ENCODE measurements around the gene CAPG. TPM values are rescaled to one million over a fixed set of nuclear protein-coding genes. Genes with fewer than 3 reads are reported as not detected.

CAPG gene
- total RNA-seq, 1 donor from 2014 or later: 555 TPM

- H3K27me3 ChIP-seq (ENCODE audit: low read depth): no peaks in the 10 kb centered on the region
- no peaks in the 10 kb centered on the region for H3K4me1 ChIP-seq
- no peaks in the 10 kb centered on the region for H3K9me3 ChIP-seq
- no peaks in the 10 kb centered on the region for H3K36me3 ChIP-seq
- TF ChIP-seq CTCF (IDR thresholded peaks at IDR 0.05): no peak
- DNase-seq (no peak), ATAC-seq (no peak)
- no peak overlapping the region for H3K4me3 ChIP-seq
- H3K27ac ChIP-seq: no peak overlapping the region
- intact Hi-C loops (cut with DNase I): no loop called here
Measured at GRCh38 chr2:85447222-85447585, 37.0 kb upstream of the CAPG start.

DNA sequence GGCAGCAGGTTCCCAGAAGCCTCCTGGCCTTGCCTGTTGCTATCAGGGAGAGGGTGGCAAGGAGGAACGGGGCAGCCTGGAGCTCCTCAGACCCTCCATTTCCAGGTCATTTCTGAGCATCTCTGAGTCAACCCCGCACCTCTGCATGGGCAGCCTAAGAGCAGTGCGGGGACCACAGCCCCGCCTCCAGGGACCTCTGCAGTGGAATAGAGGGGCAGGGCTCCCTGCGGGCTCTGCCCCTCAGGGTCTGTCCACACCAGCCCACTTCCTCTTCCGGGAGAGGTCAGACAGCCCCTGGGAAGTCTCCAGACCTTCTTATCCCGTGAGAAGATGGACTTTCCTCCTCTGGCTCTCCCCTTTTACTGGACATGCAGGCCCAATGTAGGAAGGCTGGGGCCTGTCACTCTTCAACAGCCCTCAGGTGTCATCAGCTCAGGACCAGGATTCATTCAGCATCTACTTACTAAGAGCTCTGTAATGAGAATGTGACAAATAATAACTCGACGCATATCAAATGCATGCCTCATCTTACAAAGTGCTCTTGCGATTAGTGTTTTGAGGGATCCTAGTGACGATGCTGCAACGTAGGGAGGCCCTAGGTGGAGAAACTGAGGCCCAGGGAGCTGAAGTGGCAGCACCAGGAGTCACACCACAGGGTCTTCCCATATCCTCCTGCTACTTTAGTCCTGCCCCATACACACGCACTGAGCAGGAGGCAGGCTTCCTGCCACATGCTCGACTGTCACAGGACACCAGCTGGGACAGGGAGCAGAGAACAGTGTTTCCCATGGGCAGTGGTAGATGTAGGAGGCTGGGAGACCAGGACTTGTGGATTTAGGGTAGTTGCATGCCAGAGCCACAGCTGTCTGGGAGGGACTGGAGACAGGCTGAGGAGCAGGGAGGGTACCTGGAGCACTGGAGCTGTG is 36.4 kb upstream of the CAPG start:
- no peak overlapping the region for H3K27ac ChIP-seq
- intact Hi-C loops (cut with DNase I): no loop called here
- no peak for DNase-seq
- H3K4me3 ChIP-seq: no peak overlapping the region
- H3K36me3 ChIP-seq: no peaks in the 10 kb centered on the region
- H3K9me3 ChIP-seq: no peaks in the 10 kb centered on the region
- no peaks in the 10 kb centered on the region for H3K4me1 ChIP-seq
- ATAC-seq: no peak
- H3K27me3 ChIP-seq (ENCODE audit: low read depth): no peaks in the 10 kb centered on the region
- no peak for TF ChIP-seq CTCF (IDR thresholded peaks at IDR 0.05)

DNA sequence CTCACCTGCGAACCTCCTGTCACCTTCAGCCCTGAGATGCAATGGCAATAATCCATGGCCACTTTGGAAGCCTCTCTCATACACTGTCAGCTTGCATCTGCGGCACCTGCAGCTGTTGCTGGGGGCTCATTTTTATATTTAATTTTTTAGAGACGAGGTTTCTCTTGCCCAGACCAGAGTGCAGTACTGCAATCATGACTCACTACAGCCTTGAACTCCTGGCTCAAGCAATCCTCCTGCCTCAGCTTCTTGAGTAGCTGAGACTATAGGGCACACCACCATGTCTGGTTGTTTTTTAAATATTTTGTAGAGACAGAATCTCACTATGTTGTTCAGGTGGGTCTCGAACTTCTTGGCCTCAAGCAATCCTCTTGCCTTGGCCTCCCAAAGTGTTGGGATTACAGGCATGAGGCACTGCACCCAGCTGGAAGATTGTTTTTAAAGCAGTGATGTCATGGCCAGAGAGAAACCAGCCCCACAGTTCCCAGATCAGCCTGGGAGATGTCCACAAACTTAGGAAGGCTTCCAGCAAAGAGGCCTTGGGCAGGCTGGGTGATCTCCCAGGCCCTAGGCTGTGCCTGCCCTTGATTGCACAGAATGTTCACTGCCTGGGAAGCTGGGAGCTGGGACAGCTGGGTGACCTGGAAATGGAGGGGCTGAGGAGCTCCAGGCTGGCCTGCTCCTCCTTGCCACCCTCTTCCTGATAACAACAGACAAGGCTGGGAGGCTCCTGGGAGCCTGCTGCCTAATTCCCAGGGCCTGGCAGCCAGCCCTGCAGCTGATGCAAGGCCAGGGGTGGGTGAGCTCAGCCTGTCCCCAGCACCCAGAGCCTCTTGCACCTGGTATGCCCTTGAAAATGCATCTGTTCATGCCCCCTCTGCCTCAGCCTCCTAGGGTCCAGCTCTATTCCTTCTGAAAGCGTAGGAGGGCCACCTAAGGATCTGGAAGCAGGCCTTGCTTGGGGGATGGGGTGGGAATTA is 35.4 kb upstream of the CAPG start:
- H3K9me3 ChIP-seq: no peaks in the 10 kb centered on the region
- H3K4me1 ChIP-seq: no peaks in the 10 kb centered on the region
- ATAC-seq (peak in 1 of 2 donors; percentile 27), DNase-seq (no peak)
- no peak overlapping the region for H3K4me3 ChIP-seq
- H3K27me3 ChIP-seq (ENCODE audit: low read depth): no peaks in the 10 kb centered on the region
- peak overlapping the region; percentile 7 for H3K27ac ChIP-seq
- intact Hi-C loops (cut with DNase I): no loop called here
- no peak for TF ChIP-seq CTCF (IDR thresholded peaks at IDR 0.05)
- no peaks in the 10 kb centered on the region for H3K36me3 ChIP-seq

- Histone ChIP-seq H3K27me3 (ENCODE audit: low read depth) (no peaks in the 10 kb centered on the region), H3K9me3 (no peaks in the 10 kb centered on the region), H3K4me3 (no peak overlapping the region), H3K36me3 (no peaks in the 10 kb centered on the region), H3K4me1 (no peaks in the 10 kb centered on the region), H3K27ac (no peak overlapping the region)
- DNase-seq (no peak), ATAC-seq (no peak)
- TF ChIP-seq CTCF (IDR thresholded peaks at IDR 0.05): no peak
- intact Hi-C loops (cut with DNase I): no loop called here
Measured at GRCh38 chr2:85444629-85445172, 34.5 kb upstream of the CAPG start.

DNA sequence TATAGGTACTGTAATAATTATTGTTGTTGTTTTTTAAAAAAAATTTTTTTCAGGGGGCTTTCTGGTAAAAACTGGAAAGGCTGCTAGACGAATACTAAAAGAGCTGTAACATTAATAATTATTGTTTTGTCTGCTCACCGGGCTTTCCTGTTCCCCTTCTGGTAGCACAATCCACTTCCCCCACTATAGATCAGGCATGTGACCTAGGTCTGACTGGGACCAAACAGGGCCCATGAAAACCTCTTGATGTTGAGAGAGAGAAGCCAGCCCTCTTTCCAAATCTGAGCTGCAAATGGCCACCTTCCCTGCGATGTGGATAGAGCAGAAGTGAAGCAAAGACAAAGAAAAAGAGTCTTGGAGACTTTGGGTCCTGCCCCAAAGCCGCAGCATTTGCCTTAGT is 31.7 kb upstream of the CAPG start:
- no peaks in the 10 kb centered on the region for H3K36me3 ChIP-seq
- no peak for DNase-seq
- peaks cover 15% of the 10 kb centered on the region for H3K4me1 ChIP-seq

More for the DNA sequence above, 31.7 kb upstream of the CAPG start:
- Histone ChIP-seq H3K9me3 (no peaks in the 10 kb centered on the region), H3K27me3 (ENCODE audit: low read depth) (no peaks in the 10 kb centered on the region), H3K4me3 (no peak overlapping the region), H3K27ac (no peak overlapping the region)
- no peak for TF ChIP-seq CTCF (IDR thresholded peaks at IDR 0.05)
- intact Hi-C loops (cut with DNase I): no loop called here
- no peak for ATAC-seq
